Upper lobe of right lung (tissue), 1 donor: Measurements from ENCODE around the gene CRMP1. TPM values are rescaled to one million over a fixed set of nuclear protein-coding genes. Genes with fewer than 3 reads are reported as not detected.

Experiments used
- ATAC-seq: fragments of 200-7000 bp; cut with Tn5 transposase; one replicate; pipeline ENCODE4 v1.9.1; 2020; ENCODE audit warnings: mild to moderate bottlenecking, moderate library complexity
- DNase-seq: peaks from one replicate; pipeline ENCODE4 v3.0.0-alpha.2; 2020
- H3K27ac ChIP-seq: fragments of 200-600 bp; one replicate; pipeline ENCODE4 v1.8.0; 2022
- H3K27me3 ChIP-seq: fragments of 200-600 bp; one replicate; pipeline ENCODE4 v1.8.0; 2022; ENCODE audit warnings: mild to moderate bottlenecking
- H3K36me3 ChIP-seq: fragments of 200-600 bp; one replicate; pipeline ENCODE4 v1.8.0; 2022
- H3K4me1 ChIP-seq: fragments of 200-600 bp; one replicate; pipeline ENCODE4 v1.8.0; 2022
- H3K4me3 ChIP-seq: fragments of 200-600 bp; one replicate; pipeline ENCODE4 v1.8.0; 2022; ENCODE audit warnings: mild to moderate bottlenecking
- H3K9me3 ChIP-seq: fragments of 200-600 bp; one replicate; pipeline ENCODE4 v1.8.0; 2022
- CTCF ChIP-seq: fragments of 200-600 bp; IDR thresholded peaks from one replicate; pipeline ENCODE4 v1.8.0; 2022; ENCODE audit warnings: antibody characterized with exemption
- intact Hi-C: fragments of 100-400 bp; cut with DNase I; formaldehyde crosslinking; loops from one replicate; pipeline ENCODE4 v1.11.0; 2022
- total RNA-seq: library from RNA; stranded (reverse); fragmentation: NEBNext Ultra II Directional; extraction: Animal tissue kit (Norgen Biotek cat#: 25700); gene quantifications from one replicate; pipeline ENCODE4 v1.2.1, GENCODE V29; 2021
- donor health status: DM: no; HTN: yes; CAD: no; lungs with severe emphysema.

Gene CRMP1
- total RNA-seq, 1 donor from 2014 or later, result 6.1 TPM

DNA sequence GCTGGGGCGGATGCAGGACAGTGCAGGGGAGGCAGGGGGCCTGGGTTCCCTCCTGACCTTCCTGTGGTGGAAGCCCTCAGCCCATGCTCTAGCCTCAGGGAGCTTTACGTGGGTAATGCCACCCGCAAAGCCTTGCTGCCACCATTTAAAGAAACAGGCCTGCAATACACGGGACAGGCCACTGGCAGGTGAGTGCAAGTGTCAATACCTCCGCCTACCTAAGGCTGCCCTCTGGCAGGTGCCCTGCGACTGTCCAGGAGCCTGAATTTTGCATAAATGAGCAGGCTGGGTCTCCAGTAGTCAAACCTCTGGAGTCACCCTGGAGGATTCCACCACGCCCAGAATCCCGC lies 5.9 kb downstream of the CRMP1 start:
- Histone ChIP-seq H3K4me1 (peaks cover 14% of the 10 kb centered on the region), H3K36me3 (no peaks in the 10 kb centered on the region), H3K27ac (no peak overlapping the region), H3K4me3 (peak overlapping the region; percentile 48), H3K27me3 (peaks cover 51% of the 10 kb centered on the region), H3K9me3 (no peaks in the 10 kb centered on the region)
- intact Hi-C loops, result no loop called here
- ATAC-seq, result no peak
- no peak for TF ChIP-seq CTCF
- no peak for DNase-seq

DNA sequence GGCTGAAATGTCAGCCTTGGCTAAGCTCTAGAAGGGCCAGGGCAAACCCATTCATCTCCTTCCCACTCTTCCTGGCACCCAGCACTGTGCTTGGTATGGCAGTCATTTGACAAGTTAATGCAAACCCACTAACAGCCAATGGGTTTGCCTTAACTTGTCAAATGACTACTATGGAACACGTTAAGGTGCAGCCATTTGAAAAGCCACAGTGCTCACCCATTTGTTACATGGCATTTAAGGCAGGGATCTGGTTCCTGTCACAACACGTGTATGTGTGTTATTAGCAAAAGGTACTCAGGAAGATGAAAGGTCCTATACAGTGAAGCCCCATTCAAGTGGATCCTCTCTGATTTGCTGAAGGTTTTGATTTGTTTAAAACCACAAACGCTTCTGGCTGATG lies 7.2 kb downstream of the CRMP1 start:
- Histone ChIP-seq H3K27ac (no peak overlapping the region), H3K9me3 (no peaks in the 10 kb centered on the region), H3K4me1 (peaks cover 14% of the 10 kb centered on the region), H3K27me3 (peaks cover 41% of the 10 kb centered on the region), H3K4me3 (no peak overlapping the region), H3K36me3 (no peaks in the 10 kb centered on the region)
- no peak for ATAC-seq
- intact Hi-C loops, result no loop called here
- TF ChIP-seq CTCF, result no peak
- no peak for DNase-seq

DNA sequence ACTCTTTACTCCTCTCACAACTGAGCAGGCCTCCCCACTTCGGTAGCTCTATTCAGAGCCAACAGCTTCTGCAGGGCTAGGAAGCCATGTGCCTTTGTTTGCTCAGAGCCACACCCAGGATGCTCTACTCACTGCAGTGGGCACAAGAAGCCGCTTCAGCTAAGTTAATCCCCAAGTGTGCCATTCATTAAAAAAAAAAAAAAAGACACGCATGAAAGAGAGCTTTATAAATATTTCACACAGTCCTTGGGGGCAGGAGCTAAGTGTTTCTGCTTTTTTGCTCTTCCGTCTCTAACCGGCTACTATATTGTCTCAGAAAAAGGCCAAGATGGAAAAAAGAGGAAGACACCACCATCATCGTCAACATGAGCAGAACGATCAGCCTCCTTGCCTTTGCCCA lies 8.1 kb downstream of the CRMP1 start:
- Histone ChIP-seq H3K4me1 (peaks cover 9% of the 10 kb centered on the region), H3K4me3 (no peak overlapping the region), H3K36me3 (no peaks in the 10 kb centered on the region), H3K27me3 (peaks cover 32% of the 10 kb centered on the region), H3K27ac (no peak overlapping the region), H3K9me3 (no peaks in the 10 kb centered on the region)
- no peak for DNase-seq
- intact Hi-C loops, result no loop called here
- no peak for TF ChIP-seq CTCF
- no peak for ATAC-seq

DNA sequence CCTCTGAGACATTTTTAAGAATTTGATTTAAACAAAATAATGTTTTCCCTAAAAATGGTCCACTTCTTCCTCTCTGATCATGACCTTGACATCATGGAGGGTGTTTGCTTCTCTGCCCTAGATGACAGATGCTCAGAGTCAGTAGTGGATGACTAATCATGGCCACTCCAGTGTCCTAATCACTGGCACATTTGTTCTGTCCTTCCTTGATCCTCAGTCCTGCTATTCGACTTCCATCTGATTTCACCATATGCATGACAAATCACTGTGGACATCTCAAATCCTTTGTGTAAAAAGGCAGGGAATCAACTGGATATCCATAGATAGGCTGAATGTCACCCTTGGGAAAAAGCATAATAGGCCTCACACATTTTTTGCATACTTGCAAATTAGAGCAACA lies 9.0 kb downstream of the CRMP1 start:
- Histone ChIP-seq H3K27me3 (peaks cover 23% of the 10 kb centered on the region), H3K9me3 (no peaks in the 10 kb centered on the region), H3K4me3 (no peak overlapping the region), H3K36me3 (no peaks in the 10 kb centered on the region), H3K27ac (no peak overlapping the region), H3K4me1 (peaks cover 9% of the 10 kb centered on the region)
- no peak for TF ChIP-seq CTCF
- intact Hi-C loops, result no loop called here
- no peak for ATAC-seq
- DNase-seq, result no peak

GRCh38 chr4:5882947-5883346 lies 9.9 kb downstream of the CRMP1 start:
- ATAC-seq, result no peak
- Histone ChIP-seq H3K27ac (no peak overlapping the region), H3K4me1 (peaks cover 9% of the 10 kb centered on the region), H3K9me3 (no peaks in the 10 kb centered on the region), H3K27me3 (peaks cover 13% of the 10 kb centered on the region), H3K36me3 (no peaks in the 10 kb centered on the region), H3K4me3 (no peak overlapping the region)
- intact Hi-C loops, result no loop called here
- no peak for TF ChIP-seq CTCF
- no peak for DNase-seq

DNA sequence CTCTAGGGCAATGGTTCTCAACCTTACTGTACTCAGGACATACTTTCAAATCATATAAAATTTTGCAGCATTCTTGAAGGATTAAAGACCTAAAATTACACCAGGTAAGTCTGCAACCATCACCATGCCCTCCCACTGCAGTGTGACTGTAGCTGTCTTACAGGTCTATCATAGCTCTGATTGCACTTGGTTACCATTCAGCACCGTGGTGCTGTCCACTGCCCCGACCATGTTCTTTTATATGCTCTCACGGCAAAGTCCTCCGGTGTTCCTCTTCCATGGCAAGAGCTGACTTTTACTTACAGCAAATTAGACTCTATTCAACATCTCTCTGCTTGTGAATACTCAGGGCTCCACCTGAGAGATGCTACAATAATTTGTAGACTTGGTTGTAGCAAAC lies 11.5 kb downstream of the CRMP1 start:
- H3K36me3 ChIP-seq, result no peaks in the 10 kb centered on the region
- ATAC-seq (no peak), DNase-seq (no peak)
- no peak overlapping the region for H3K4me3 ChIP-seq
- H3K9me3 ChIP-seq, result no peaks in the 10 kb centered on the region
- no peak overlapping the region for H3K27ac ChIP-seq
- no peaks in the 10 kb centered on the region for H3K4me1 ChIP-seq
- no peak for TF ChIP-seq CTCF
- intact Hi-C loops, result no loop called here
- no peaks in the 10 kb centered on the region for H3K27me3 ChIP-seq
